Measurements from ENCODE around the gene TMEM191C. TPM values are rescaled to one million over a fixed set of nuclear protein-coding genes. Genes with fewer than 3 reads are reported as not detected.
"Not testable (repeated sequence)": the region's sequence is repeated elsewhere in the genome, so short reads cannot be mapped to it uniquely, and the experiment has no call there.

The TMEM191C gene
- total and polyA plus RNA-seq, 2 of the 13 experiments (the other 11 are each of a cell fraction or from before 2014, with no cell fraction given) = 1.2 to 2.9 TPM

- H2AFZ ChIP-seq (ENCODE audit: low read length); DNase-seq (ENCODE audit: low spot score); intact Hi-C loops (cut with micrococcal nuclease; ENCODE audit: unreplicated experiment); FAIRE-seq; H3K79me2 ChIP-seq (ENCODE audit: insufficient read depth, low read length); BruUV-seq (replicated peaks); H3K36me3 ChIP-seq (replicated peaks in 1 of 2; ENCODE audit: control insufficient read depth in 1 of 2, insufficient read depth in 2 of 2, low read length in 2 of 2); H3K4me3 ChIP-seq (replicated peaks in 1 of 3; ENCODE audit: insufficient read depth in 1 of 3, low read depth in 2 of 3, low read length in 3 of 3); H3K4me2 ChIP-seq (ENCODE audit: low read depth, low read length); POLR2A ChIA-PET; H4K20me1 ChIP-seq (ENCODE audit: insufficient read depth, low read length); H3K9me3 ChIP-seq (ENCODE audit: low read length); CTCF ChIA-PET (ENCODE audit: low intra/inter-chr PET ratio, low total read pairs); H3K27ac ChIP-seq (ENCODE audit: extremely low read length, insufficient read depth, low read length); H3K9ac ChIP-seq (ENCODE audit: insufficient read depth, low read depth, low read length); H3K27me3 ChIP-seq (ENCODE audit: control insufficient read depth in 1 of 2, insufficient read depth in 2 of 2, low read length in 2 of 2); ATAC-seq; in situ Hi-C loops (cut with HindIII; ENCODE audit: extremely low pct_ligation_motif_present, low pct_unique_long_range_greater_than_20kb); H3K4me1 ChIP-seq (ENCODE audit: insufficient read depth, low read length): not testable (repeated sequence)
- 98% methylated on average over 23 of the region's 87 CpGs for WGBS (ENCODE audit: low lambda C conversion rate)
These were observed 2.2 kb downstream of the TMEM191C start for GRCh38 chr22:21469097-21469994.

- H3K27me3 ChIP-seq (ENCODE audit: control insufficient read depth in 1 of 2, insufficient read depth in 2 of 2, low read length in 2 of 2); H3K9ac ChIP-seq (ENCODE audit: insufficient read depth, low read depth, low read length); POLR2A ChIA-PET; intact Hi-C loops (cut with micrococcal nuclease; ENCODE audit: unreplicated experiment); H3K4me1 ChIP-seq (ENCODE audit: insufficient read depth, low read length); H2AFZ ChIP-seq (ENCODE audit: low read length); H3K79me2 ChIP-seq (ENCODE audit: insufficient read depth, low read length); H3K4me2 ChIP-seq (ENCODE audit: low read depth, low read length); H3K36me3 ChIP-seq (replicated peaks in 1 of 2; ENCODE audit: control insufficient read depth in 1 of 2, insufficient read depth in 2 of 2, low read length in 2 of 2); H4K20me1 ChIP-seq (ENCODE audit: insufficient read depth, low read length); H3K27ac ChIP-seq (ENCODE audit: extremely low read length, insufficient read depth, low read length); BruUV-seq (replicated peaks); H3K4me3 ChIP-seq (replicated peaks in 1 of 3; ENCODE audit: insufficient read depth in 1 of 3, low read depth in 2 of 3, low read length in 3 of 3); FAIRE-seq; H3K9me3 ChIP-seq (ENCODE audit: low read length); CTCF ChIA-PET (ENCODE audit: low intra/inter-chr PET ratio, low total read pairs); in situ Hi-C loops (cut with HindIII; ENCODE audit: extremely low pct_ligation_motif_present, low pct_unique_long_range_greater_than_20kb); DNase-seq (ENCODE audit: low spot score): not testable (repeated sequence)
- ATAC-seq = peak; percentile 43
- WGBS (ENCODE audit: low lambda C conversion rate) = no CpG with 5 or more reads among the region's 11 CpGs
These were observed 5.8 kb downstream of the TMEM191C start for GRCh38 chr22:21472984-21473383.

DNA sequence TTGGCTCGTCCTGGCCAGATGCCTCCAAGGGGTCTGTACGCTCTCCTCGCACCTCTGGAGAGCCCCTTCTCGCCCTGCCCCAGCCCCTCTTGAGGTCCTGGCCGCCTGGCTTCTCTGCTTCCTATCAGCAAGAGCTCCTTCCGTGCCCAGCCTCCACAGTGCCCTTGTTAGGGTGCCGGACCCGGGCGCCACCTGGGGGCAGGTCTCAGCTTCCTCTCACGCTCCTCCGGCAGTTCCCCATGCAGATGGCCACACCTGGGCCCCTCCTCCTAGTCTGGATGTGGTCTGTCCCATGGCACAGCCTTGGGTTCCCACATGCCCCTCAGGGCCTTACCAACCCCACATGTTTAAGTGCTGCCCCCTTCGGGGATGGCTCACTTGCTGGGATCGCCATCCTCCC lies 6.5 kb downstream of the TMEM191C start:
- H3K79me2 ChIP-seq (ENCODE audit: insufficient read depth, low read length); H3K4me1 ChIP-seq (ENCODE audit: insufficient read depth, low read length); H3K36me3 ChIP-seq (replicated peaks in 1 of 2; ENCODE audit: control insufficient read depth in 1 of 2, insufficient read depth in 2 of 2, low read length in 2 of 2); FAIRE-seq; H2AFZ ChIP-seq (ENCODE audit: low read length); CTCF ChIA-PET (ENCODE audit: low intra/inter-chr PET ratio, low total read pairs); H3K27ac ChIP-seq (ENCODE audit: extremely low read length, insufficient read depth, low read length); POLR2A ChIA-PET; intact Hi-C loops (cut with micrococcal nuclease; ENCODE audit: unreplicated experiment); DNase-seq (ENCODE audit: low spot score); in situ Hi-C loops (cut with HindIII; ENCODE audit: extremely low pct_ligation_motif_present, low pct_unique_long_range_greater_than_20kb); H4K20me1 ChIP-seq (ENCODE audit: insufficient read depth, low read length); H3K27me3 ChIP-seq (ENCODE audit: control insufficient read depth in 1 of 2, insufficient read depth in 2 of 2, low read length in 2 of 2); H3K9ac ChIP-seq (ENCODE audit: insufficient read depth, low read depth, low read length); BruUV-seq (replicated peaks); H3K4me3 ChIP-seq (replicated peaks in 1 of 3; ENCODE audit: insufficient read depth in 1 of 3, low read depth in 2 of 3, low read length in 3 of 3); H3K4me2 ChIP-seq (ENCODE audit: low read depth, low read length); H3K9me3 ChIP-seq (ENCODE audit: low read length): not testable (repeated sequence)
- ATAC-seq = peak; percentile 51
- WGBS (ENCODE audit: low lambda C conversion rate) = 86% methylated on average over 2 of the region's 13 CpGs

- H3K4me2 ChIP-seq (ENCODE audit: low read depth, low read length); H3K4me1 ChIP-seq (ENCODE audit: insufficient read depth, low read length); H3K9ac ChIP-seq (ENCODE audit: insufficient read depth, low read depth, low read length); H3K9me3 ChIP-seq (ENCODE audit: low read length); CTCF ChIA-PET (ENCODE audit: low intra/inter-chr PET ratio, low total read pairs); H3K27me3 ChIP-seq (ENCODE audit: control insufficient read depth in 1 of 2, insufficient read depth in 2 of 2, low read length in 2 of 2); in situ Hi-C loops (cut with HindIII; ENCODE audit: extremely low pct_ligation_motif_present, low pct_unique_long_range_greater_than_20kb); H4K20me1 ChIP-seq (ENCODE audit: insufficient read depth, low read length); H3K79me2 ChIP-seq (ENCODE audit: insufficient read depth, low read length); POLR2A ChIA-PET; H3K36me3 ChIP-seq (replicated peaks in 1 of 2; ENCODE audit: control insufficient read depth in 1 of 2, insufficient read depth in 2 of 2, low read length in 2 of 2); intact Hi-C loops (cut with micrococcal nuclease; ENCODE audit: unreplicated experiment); BruUV-seq (replicated peaks); H3K27ac ChIP-seq (ENCODE audit: extremely low read length, insufficient read depth, low read length); ATAC-seq; H3K4me3 ChIP-seq (replicated peaks in 1 of 3; ENCODE audit: insufficient read depth in 1 of 3, low read depth in 2 of 3, low read length in 3 of 3); FAIRE-seq; DNase-seq (ENCODE audit: low spot score); H2AFZ ChIP-seq (ENCODE audit: low read length): not testable (repeated sequence)
- WGBS (ENCODE audit: low lambda C conversion rate) = 100% methylated on average over 3 of the region's 14 CpGs
These were observed 16.9 kb downstream of the TMEM191C start for GRCh38 chr22:21484039-21484438.

Measured in HepG2 (cell line).